Osteoblast (primary cell): ENCODE measurements around the gene FCER2. TPM values are rescaled to one million over a fixed set of nuclear protein-coding genes. Genes with fewer than 3 reads are reported as not detected.

Experiments used
- DNase-seq: peaks from one replicate; pipeline ENCODE4 v3.0.0; 2011; ENCODE audit warnings: low spot score, mixed read lengths; ENCODE audit not compliant: insufficient read length; ENCODE audit errors: missing footprints
- H2AFZ ChIP-seq: 2 replicates; pipeline ENCODE4 v1.6.0; 2011; ENCODE audit warnings: mild to moderate bottlenecking, low read length
- H3K27ac ChIP-seq: 2 replicates; pipeline ENCODE4 v1.5.1; 2011; ENCODE audit warnings: mild to moderate bottlenecking, low read depth, low read length, moderate library complexity
- H3K27me3 ChIP-seq: 2 replicates; pipeline ENCODE4 v1.6.0; 2012; ENCODE audit warnings: mild to moderate bottlenecking, control low read depth, inconsistent platforms, low read length, moderate library complexity; ENCODE audit not compliant: insufficient read depth
- H3K36me3 ChIP-seq: 2 replicates; pipeline ENCODE4 v1.5.1; 2011; ENCODE audit warnings: mild to moderate bottlenecking, low read length, control low read depth, moderate library complexity; ENCODE audit not compliant: insufficient read depth
- H3K4me1 ChIP-seq: 2 replicates; pipeline ENCODE4 v1.5.1; 2011; ENCODE audit warnings: mild to moderate bottlenecking, low read length, control low read depth, moderate library complexity; ENCODE audit not compliant: insufficient read depth
- H3K4me2 ChIP-seq: 2 replicates; pipeline ENCODE4 v1.6.0; 2011; ENCODE audit warnings: mild to moderate bottlenecking, low read length; ENCODE audit not compliant: insufficient read depth
- H3K4me3 ChIP-seq: fragments of 200-600 bp; sonication (generic); 3 replicates; pipeline ENCODE4 v1.5.1; 2012; ENCODE audit warnings: mild to moderate bottlenecking, low read length, inconsistent platforms; ENCODE audit not compliant: insufficient read depth
- H3K79me2 ChIP-seq: 2 replicates; pipeline ENCODE4 v1.6.0; 2012; ENCODE audit warnings: mild to moderate bottlenecking, low read length, control low read depth, inconsistent platforms; ENCODE audit not compliant: insufficient read depth
- H3K9me3 ChIP-seq: 2 replicates; pipeline ENCODE4 v1.5.1; 2011; ENCODE audit warnings: low read depth, low read length, control low read depth
- H4K20me1 ChIP-seq: 2 replicates; pipeline ENCODE4 v1.6.0; 2012; ENCODE audit warnings: mild to moderate bottlenecking, low read length, control low read depth; ENCODE audit not compliant: insufficient read depth
- CTCF ChIP-seq: IDR thresholded peaks from 2 replicates; pipeline ENCODE4 v1.5.1; 2011; ENCODE audit warnings: mild to moderate bottlenecking, low read depth, low read length, moderate library complexity; ENCODE audit errors: extremely low read depth
- total RNA-seq: library from RNA; depleted of rRNA; stranded (reverse); fragments of >200 nt; gene quantifications from 2 replicates; pipeline ENCODE4 v1.2.3, GENCODE V29; 2012

FCER2 gene
- total RNA-seq, 1 donor = not detected

DNA sequence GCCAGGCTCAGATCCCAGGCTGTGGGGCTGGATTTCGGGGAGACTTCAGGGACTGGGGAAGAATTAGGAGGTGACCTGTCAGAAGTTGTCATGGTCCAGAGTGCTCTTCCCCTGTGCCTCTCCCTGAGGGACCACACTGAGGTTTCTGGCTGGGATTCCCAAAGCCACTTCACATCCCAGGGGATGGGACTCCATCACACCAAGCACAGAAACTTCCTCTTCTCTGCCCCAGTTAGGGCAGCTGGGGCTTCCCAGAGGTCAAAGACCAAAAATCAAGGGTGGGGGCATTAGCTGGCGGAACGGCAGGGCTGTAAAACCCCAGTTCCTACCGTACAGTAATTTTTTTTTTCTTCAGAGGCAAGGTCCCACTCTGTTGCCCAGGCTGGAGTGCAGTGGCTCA, 7.4 kb downstream of the FCER2 start:
- no peaks in the 10 kb centered on the region for H3K27me3 ChIP-seq
- no peaks in the 10 kb centered on the region for H3K4me1 ChIP-seq
- H3K79me2 ChIP-seq = no peaks in the 10 kb centered on the region
- no peaks in the 10 kb centered on the region for H3K36me3 ChIP-seq
- no peaks in the 10 kb centered on the region for H4K20me1 ChIP-seq
- no peak overlapping the region for H3K4me2 ChIP-seq
- DNase-seq = peak; percentile 29
- H3K4me3 ChIP-seq = no peak overlapping the region
- H3K9me3 ChIP-seq = no peaks in the 10 kb centered on the region
- TF ChIP-seq CTCF = no peak
- no peak overlapping the region for H3K27ac ChIP-seq
- no peak overlapping the region for H2AFZ ChIP-seq

- H3K36me3 ChIP-seq = no peaks in the 10 kb centered on the region
- no peak overlapping the region for H3K4me3 ChIP-seq
- no peak overlapping the region for H3K27ac ChIP-seq
- H3K4me2 ChIP-seq = no peak overlapping the region
- H3K4me1 ChIP-seq = no peaks in the 10 kb centered on the region
- no peaks in the 10 kb centered on the region for H3K9me3 ChIP-seq
- H3K27me3 ChIP-seq = no peaks in the 10 kb centered on the region
- TF ChIP-seq CTCF = no peak
- no peaks in the 10 kb centered on the region for H4K20me1 ChIP-seq
- peak; percentile 51 for DNase-seq
- no peak overlapping the region for H2AFZ ChIP-seq
- no peaks in the 10 kb centered on the region for H3K79me2 ChIP-seq
Observed at GRCh38 chr19:7692417-7693088, 9.4 kb downstream of the FCER2 start.

- H3K27me3 ChIP-seq = no peaks in the 10 kb centered on the region
- no peak overlapping the region for H3K4me3 ChIP-seq
- H2AFZ ChIP-seq = no peak overlapping the region
- H3K4me2 ChIP-seq = no peak overlapping the region
- H3K79me2 ChIP-seq = no peaks in the 10 kb centered on the region
- peak; percentile 8 for DNase-seq
- no peaks in the 10 kb centered on the region for H3K36me3 ChIP-seq
- no peak for TF ChIP-seq CTCF
- no peaks in the 10 kb centered on the region for H3K9me3 ChIP-seq
- H3K27ac ChIP-seq = no peak overlapping the region
- no peaks in the 10 kb centered on the region for H4K20me1 ChIP-seq
- no peaks in the 10 kb centered on the region for H3K4me1 ChIP-seq
Observed at GRCh38 chr19:7691497-7691896, 10.4 kb downstream of the FCER2 start.

GRCh38 chr19:7690779-7691258, 11.1 kb downstream of the FCER2 start:
- H3K27ac ChIP-seq = no peak overlapping the region
- no peak overlapping the region for H3K4me3 ChIP-seq
- H3K79me2 ChIP-seq = no peaks in the 10 kb centered on the region
- no peak for TF ChIP-seq CTCF
- no peaks in the 10 kb centered on the region for H3K4me1 ChIP-seq
- no peaks in the 10 kb centered on the region for H4K20me1 ChIP-seq
- H3K27me3 ChIP-seq = no peaks in the 10 kb centered on the region
- H2AFZ ChIP-seq = no peak overlapping the region
- no peak overlapping the region for H3K4me2 ChIP-seq
- H3K9me3 ChIP-seq = no peaks in the 10 kb centered on the region
- peak; percentile 44 for DNase-seq
- H3K36me3 ChIP-seq = no peaks in the 10 kb centered on the region
